Peyer's patch (tissue), 4 donors: ENCODE data around the gene TUBD1.

Experiments
- POLR2A ChIP-seq, 2 donors: fragments of 450-650 bp; IDR thresholded peaks; one replicate each; pipeline ENCODE4 v1.5.1; 2017; ENCODE audit warnings: antibody characterized with exemption in 2 of 2, mild to moderate bottlenecking in 2 of 2, moderate library complexity in 2 of 2
- TF ChIP-seq, protein P1 (sequence below), 6 experiments: fragments of 450-650 bp in 4 of 6; fragments of 200-600 bp in 2 of 6; sonication (generic) in 1 of 6; IDR thresholded peaks; one replicate each; pipeline ENCODE4 v1.5.1; 2017 to 2019; ENCODE audit warnings: antibody characterized with exemption in 6 of 6, mild to moderate bottlenecking in 3 of 6, moderate library complexity in 1 of 6

DNA sequence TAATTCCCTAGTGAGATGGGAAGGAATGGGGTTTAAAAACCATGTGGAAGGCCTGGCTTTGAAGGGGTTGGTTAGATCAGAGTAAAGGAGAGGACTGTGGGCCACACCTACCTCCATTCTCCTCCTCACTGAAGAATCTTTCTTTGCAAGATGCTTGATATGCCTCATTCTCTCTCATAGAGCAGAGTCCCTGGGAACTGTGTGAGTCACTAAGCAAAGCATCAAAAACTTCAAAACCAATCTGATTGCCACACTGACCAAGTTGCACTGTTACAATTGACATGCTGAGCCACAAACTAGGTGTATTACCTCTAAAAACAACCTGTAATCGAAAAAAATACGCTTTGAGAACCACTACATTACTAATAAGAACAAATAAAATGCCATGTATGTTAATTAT lies 2.0 kb downstream of the TUBD1 start:
- TF ChIP-seq, protein P1, sequence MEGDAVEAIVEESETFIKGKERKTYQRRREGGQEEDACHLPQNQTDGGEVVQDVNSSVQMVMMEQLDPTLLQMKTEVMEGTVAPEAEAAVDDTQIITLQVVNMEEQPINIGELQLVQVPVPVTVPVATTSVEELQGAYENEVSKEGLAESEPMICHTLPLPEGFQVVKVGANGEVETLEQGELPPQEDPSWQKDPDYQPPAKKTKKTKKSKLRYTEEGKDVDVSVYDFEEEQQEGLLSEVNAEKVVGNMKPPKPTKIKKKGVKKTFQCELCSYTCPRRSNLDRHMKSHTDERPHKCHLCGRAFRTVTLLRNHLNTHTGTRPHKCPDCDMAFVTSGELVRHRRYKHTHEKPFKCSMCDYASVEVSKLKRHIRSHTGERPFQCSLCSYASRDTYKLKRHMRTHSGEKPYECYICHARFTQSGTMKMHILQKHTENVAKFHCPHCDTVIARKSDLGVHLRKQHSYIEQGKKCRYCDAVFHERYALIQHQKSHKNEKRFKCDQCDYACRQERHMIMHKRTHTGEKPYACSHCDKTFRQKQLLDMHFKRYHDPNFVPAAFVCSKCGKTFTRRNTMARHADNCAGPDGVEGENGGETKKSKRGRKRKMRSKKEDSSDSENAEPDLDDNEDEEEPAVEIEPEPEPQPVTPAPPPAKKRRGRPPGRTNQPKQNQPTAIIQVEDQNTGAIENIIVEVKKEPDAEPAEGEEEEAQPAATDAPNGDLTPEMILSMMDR (IDR thresholded peaks at IDR 0.05): no peak
- TF ChIP-seq POLR2A (IDR thresholded peaks at IDR 0.05): no peak
